PFSK-1 (cell line): ENCODE results near the gene SETBP1.

ENCODE experiments used
- FOXP2 ChIP-seq: optimal IDR thresholded peaks from 2 replicates; pipeline ENCODE3; 2011; ENCODE audit warnings: borderline replicate concordance, control low read depth, inconsistent platforms; ENCODE audit not compliant: insufficient read depth; ENCODE audit errors: extremely low read length, extremely low read depth
- POLR2AphosphoS5 ChIP-seq: IDR thresholded peaks from 2 replicates; pipeline ENCODE4 v1.6.1; 2012; ENCODE audit warnings: low read depth, mild to moderate bottlenecking, control low read depth, low read length, moderate library complexity
- REST ChIP-seq, 2 experiments: IDR thresholded peaks; 2 replicates each; pipeline versions ENCODE4 v1.6.1 to v1.8.0; 2011 to 2012; ENCODE audit warnings: low read depth in 2 of 2, low read length in 2 of 2, control low read depth in 1 of 2, inconsistent platforms in 1 of 2, mild to moderate bottlenecking in 1 of 2, moderate library complexity in 1 of 2; ENCODE audit not compliant: insufficient read depth in 1 of 2
- SIN3A ChIP-seq: IDR thresholded peaks from 2 replicates; pipeline ENCODE4 v1.6.1; 2012; ENCODE audit warnings: mild to moderate bottlenecking, low read length, moderate library complexity, borderline replicate concordance; ENCODE audit not compliant: insufficient read depth
- TAF1 ChIP-seq: IDR thresholded peaks from 2 replicates; pipeline ENCODE4 v1.6.1; 2012; ENCODE audit warnings: low read length, control low read depth, borderline replicate concordance; ENCODE audit not compliant: insufficient read depth

Gene SETBP1

GRCh38 chr18:44668270-44668975, 12.3 kb upstream of the SETBP1 start:
- TF ChIP-seq POLR2AphosphoS5: no peak
- TF ChIP-seq TAF1: no peak
- TF ChIP-seq REST (IDR thresholded peaks at IDR 0.05; ENCODE audit: insufficient read depth in 1 of 2, low read depth in 2 of 2, low read length in 2 of 2): no peak
- no peak for TF ChIP-seq FOXP2
- no peak for TF ChIP-seq SIN3A

DNA sequence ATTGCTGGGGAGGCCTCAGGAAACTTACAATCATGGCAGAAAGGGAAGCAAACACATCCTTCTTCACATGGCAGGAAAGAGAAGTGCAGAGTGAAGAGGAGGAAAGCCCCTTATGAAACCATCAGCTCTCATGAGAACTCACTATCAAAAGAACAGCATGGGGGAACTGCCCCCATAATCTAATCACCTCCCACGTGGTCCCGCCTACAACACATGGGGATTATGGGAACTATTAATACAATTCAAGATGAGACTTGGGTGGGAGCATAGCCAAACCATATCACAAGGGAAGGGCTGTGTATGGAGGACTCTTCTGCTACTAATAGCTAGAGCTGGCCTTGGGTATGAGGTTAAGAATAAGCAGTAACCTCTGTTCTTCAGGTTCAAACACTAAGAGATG, 8.8 kb upstream of the SETBP1 start:
- TF ChIP-seq POLR2AphosphoS5: no peak
- TF ChIP-seq TAF1: no peak
- TF ChIP-seq FOXP2: no peak
- no peak for TF ChIP-seq REST (IDR thresholded peaks at IDR 0.05; ENCODE audit: insufficient read depth in 1 of 2, low read depth in 2 of 2, low read length in 2 of 2)
- no peak for TF ChIP-seq SIN3A

GRCh38 chr18:44672506-44672905, 8.2 kb upstream of the SETBP1 start:
- TF ChIP-seq FOXP2: no peak
- TF ChIP-seq SIN3A: no peak
- no peak for TF ChIP-seq POLR2AphosphoS5
- no peak for TF ChIP-seq REST (IDR thresholded peaks at IDR 0.05; ENCODE audit: insufficient read depth in 1 of 2, low read depth in 2 of 2, low read length in 2 of 2)
- no peak for TF ChIP-seq TAF1

- TF ChIP-seq REST (IDR thresholded peaks at IDR 0.05; ENCODE audit: insufficient read depth in 1 of 2, low read depth in 2 of 2, low read length in 2 of 2): no peak
- TF ChIP-seq TAF1: no peak
- no peak for TF ChIP-seq SIN3A
- TF ChIP-seq FOXP2: no peak
- TF ChIP-seq POLR2AphosphoS5: no peak
These were observed 7.3 kb upstream of the SETBP1 start for GRCh38 chr18:44673256-44673880.
